Kidney (tissue), 14 donors: ENCODE results near the gene TAS2R38. TPM values are rescaled to one million over a fixed set of nuclear protein-coding genes. Genes with fewer than 3 reads are reported as not detected.

Source experiments
- DNase-seq, 5 donors: peaks; one replicate each; pipeline ENCODE4 v3.0.0-alpha.2; 2013 to 2020
- FAIRE-seq: peaks from 2 replicates; lab custom pipeline; 2012; peaks lifted over from hg19 to GRCh38; lab: Jason Lieb, UNC
- H3K27ac ChIP-seq, 2 donors: one replicate each; pipeline ENCODE4 v1.7.0; 2013; ENCODE audit warnings: low read depth in 2 of 2, low read length in 2 of 2, inconsistent platforms in 1 of 2
- H3K27me3 ChIP-seq: one replicate; pipeline ENCODE4 v1.7.1; 2013; ENCODE audit warnings: low read length, inconsistent platforms; ENCODE audit not compliant: control insufficient read depth, insufficient read depth
- H3K36me3 ChIP-seq, 3 donors: one replicate each; pipeline versions ENCODE4 v1.7.0 to v1.7.1; 2013; ENCODE audit warnings: low read length in 3 of 3, control low read depth in 1 of 3, inconsistent platforms in 1 of 3; ENCODE audit not compliant: insufficient read depth in 3 of 3, control insufficient read depth in 2 of 3
- H3K4me1 ChIP-seq, 3 donors: one replicate each; pipeline versions ENCODE4 v1.7.0 to v1.7.1; 2013; ENCODE audit warnings: low read length in 3 of 3, inconsistent platforms in 1 of 3, low read depth in 1 of 3; ENCODE audit not compliant: control insufficient read depth in 2 of 3, insufficient read depth in 2 of 3
- H3K4me3 ChIP-seq, 3 donors: one replicate each; pipeline versions ENCODE4 v1.7.0 to v1.8.1; 2013; ENCODE audit warnings: low read length in 3 of 3, control low read depth in 1 of 3, inconsistent platforms in 1 of 3
- H3K9ac ChIP-seq, 3 donors: one replicate each; pipeline versions ENCODE4 v1.7.0 to v1.7.1; 2013; ENCODE audit warnings: low read length in 3 of 3, control low read depth in 1 of 3, inconsistent platforms in 1 of 3
- H3K9me3 ChIP-seq, 3 donors: one replicate each; pipeline versions ENCODE4 v1.7.0 to v1.7.1; 2013; ENCODE audit warnings: low read length in 3 of 3, control low read depth in 1 of 3, inconsistent platforms in 1 of 3; ENCODE audit not compliant: control insufficient read depth in 2 of 3, insufficient read depth in 1 of 3
- CTCF ChIP-seq: IDR thresholded peaks from 3 replicates; pipeline ENCODE4 v1.5.1; 2012; ENCODE audit warnings: mild to moderate bottlenecking, moderate library complexity, borderline replicate concordance; ENCODE audit not compliant: insufficient read depth; ENCODE audit errors: extremely low read depth
- intact Hi-C: fragments of 100-400 bp; cut with DNase I; formaldehyde crosslinking; loops from one replicate; pipeline ENCODE4 v1.11.1; 2022
- polyA plus RNA-seq: library from polyadenylated mRNA; stranded (reverse); fragments of 350-450 nt; fragmentation: Illumina TruSeq; extraction: RNeasy Lipid Tissue Mini Kit (QIAGEN cat#74804); gene quantifications from one replicate; pipeline ENCODE4 v1.2.3, GENCODE V29; 2014; ENCODE audit warnings: low read depth, low replicate concordance; ENCODE audit not compliant: insufficient read depth
- total RNA-seq: library from RNA; stranded (reverse); fragmentation: NEBNext Ultra II Directional; extraction: Animal tissue kit (Norgen Biotek cat#: 25700); gene quantifications from one replicate; pipeline ENCODE4 v1.2.1, GENCODE V29; 2021
- donor health status: control.
- donor health status: control.
- donor health status: control.
- donor health status: control.
- donor health status: control.
- donor health status: DM: yes; HTN: yes; CAD: no.
- donor health status: Normal renal cell carcinoma (clear cell type).

TAS2R38 gene
- total and polyA plus RNA-seq, 2 donors from 2014 or later, result not detected

GRCh38 chr7:141952461-141952860, 21.1 kb downstream of the TAS2R38 start:
- no peaks in the 10 kb centered on the region for H3K4me1 ChIP-seq
- H3K27ac ChIP-seq, result no peak overlapping the region
- TF ChIP-seq CTCF, result no peak
- H3K9ac ChIP-seq, result no peak overlapping the region
- H3K4me3 ChIP-seq, result no peak overlapping the region
- H3K9me3 ChIP-seq, result no peaks in the 10 kb centered on the region
- no peaks in the 10 kb centered on the region for H3K27me3 ChIP-seq
- FAIRE-seq (no peak), DNase-seq (no peak)
- intact Hi-C loops, result no loop called here
- H3K36me3 ChIP-seq, result no peaks in the 10 kb centered on the region

GRCh38 chr7:141950806-141951205, 22.8 kb downstream of the TAS2R38 start:
- Histone ChIP-seq H3K27me3 (no peaks in the 10 kb centered on the region), H3K9ac (no peak overlapping the region), H3K27ac (no peak overlapping the region), H3K4me3 (no peak overlapping the region), H3K36me3 (no peaks in the 10 kb centered on the region), H3K4me1 (no peaks in the 10 kb centered on the region), H3K9me3 (no peaks in the 10 kb centered on the region)
- intact Hi-C loops, result no loop called here
- FAIRE-seq (no peak), DNase-seq (no peak)
- TF ChIP-seq CTCF, result no peak

GRCh38 chr7:141949911-141950310, 23.7 kb downstream of the TAS2R38 start:
- DNase-seq (no peak), FAIRE-seq (no peak)
- Histone ChIP-seq H3K4me1 (no peaks in the 10 kb centered on the region), H3K27me3 (no peaks in the 10 kb centered on the region), H3K36me3 (no peaks in the 10 kb centered on the region), H3K9ac (no peak overlapping the region), H3K9me3 (no peaks in the 10 kb centered on the region), H3K27ac (no peak overlapping the region), H3K4me3 (no peak overlapping the region)
- intact Hi-C loops, result no loop called here
- no peak for TF ChIP-seq CTCF

- no peak overlapping the region for H3K4me3 ChIP-seq
- no peaks in the 10 kb centered on the region for H3K9me3 ChIP-seq
- no peak for TF ChIP-seq CTCF
- DNase-seq, result no peak
- no peaks in the 10 kb centered on the region for H3K27me3 ChIP-seq
- intact Hi-C loops, result no loop called here
- H3K9ac ChIP-seq, result no peak overlapping the region
- no peaks in the 10 kb centered on the region for H3K36me3 ChIP-seq
- no peaks in the 10 kb centered on the region for H3K4me1 ChIP-seq
- no peak for FAIRE-seq
- no peak overlapping the region for H3K27ac ChIP-seq
Measured at GRCh38 chr7:141949451-141949850, 24.1 kb downstream of the TAS2R38 start.
